Astrocyte of the cerebellum (primary cell): ENCODE data around the gene ELOVL7.

Source experiments
- DNase-seq: peaks from one replicate; pipeline ENCODE4 v3.0.0-alpha.2; 2011; ENCODE audit warnings: low read depth
- H3K4me3 ChIP-seq: 2 replicates; pipeline ENCODE4 v1.5.1; 2011; ENCODE audit warnings: mild to moderate bottlenecking, low read depth, low read length, moderate library complexity
- in situ Hi-C: cut with HindIII; loops from 2 replicates; pipeline ENCODE4 v1.10.0; 2017; ENCODE audit warnings: low sequenced_read_pairs
- TF ChIP-seq, protein P1 (sequence below): IDR thresholded peaks from 2 replicates; pipeline ENCODE4 v1.5.1; 2012; ENCODE audit warnings: low read length, low read depth, moderate library complexity, mild to moderate bottlenecking; ENCODE audit errors: missing control alignments

ELOVL7 gene

DNA sequence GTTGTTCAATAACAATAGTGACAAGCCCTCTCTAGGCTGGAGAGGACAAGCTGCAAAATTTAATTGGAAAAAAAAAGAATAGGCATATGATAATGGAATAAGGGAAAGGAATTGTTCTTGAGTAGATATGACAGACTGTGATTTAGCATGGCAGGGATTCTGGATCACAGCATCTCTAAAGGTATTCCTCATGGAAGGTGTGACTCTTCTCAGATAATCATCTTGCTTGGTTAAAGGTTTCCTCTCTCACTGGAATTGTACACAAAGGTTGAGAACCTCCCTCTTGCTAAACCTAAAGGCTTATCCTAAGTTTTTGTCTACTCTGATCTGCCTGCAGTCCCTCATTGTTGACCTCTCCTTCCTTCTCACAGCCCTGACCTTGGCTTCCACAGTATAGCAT is 31.6 kb downstream of the ELOVL7 start:
- DNase-seq = no peak
- in situ Hi-C loops = no loop called here
- H3K4me3 ChIP-seq = no peak overlapping the region
- TF ChIP-seq, protein P1, sequence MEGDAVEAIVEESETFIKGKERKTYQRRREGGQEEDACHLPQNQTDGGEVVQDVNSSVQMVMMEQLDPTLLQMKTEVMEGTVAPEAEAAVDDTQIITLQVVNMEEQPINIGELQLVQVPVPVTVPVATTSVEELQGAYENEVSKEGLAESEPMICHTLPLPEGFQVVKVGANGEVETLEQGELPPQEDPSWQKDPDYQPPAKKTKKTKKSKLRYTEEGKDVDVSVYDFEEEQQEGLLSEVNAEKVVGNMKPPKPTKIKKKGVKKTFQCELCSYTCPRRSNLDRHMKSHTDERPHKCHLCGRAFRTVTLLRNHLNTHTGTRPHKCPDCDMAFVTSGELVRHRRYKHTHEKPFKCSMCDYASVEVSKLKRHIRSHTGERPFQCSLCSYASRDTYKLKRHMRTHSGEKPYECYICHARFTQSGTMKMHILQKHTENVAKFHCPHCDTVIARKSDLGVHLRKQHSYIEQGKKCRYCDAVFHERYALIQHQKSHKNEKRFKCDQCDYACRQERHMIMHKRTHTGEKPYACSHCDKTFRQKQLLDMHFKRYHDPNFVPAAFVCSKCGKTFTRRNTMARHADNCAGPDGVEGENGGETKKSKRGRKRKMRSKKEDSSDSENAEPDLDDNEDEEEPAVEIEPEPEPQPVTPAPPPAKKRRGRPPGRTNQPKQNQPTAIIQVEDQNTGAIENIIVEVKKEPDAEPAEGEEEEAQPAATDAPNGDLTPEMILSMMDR = no peak

- in situ Hi-C loops = no loop called here
- TF ChIP-seq, protein P1 = no peak
- DNase-seq = no peak
- H3K4me3 ChIP-seq = no peak overlapping the region
These were observed 33.0 kb downstream of the ELOVL7 start for GRCh38 chr5:60811105-60811504.

- no peak overlapping the region for H3K4me3 ChIP-seq
- TF ChIP-seq, protein P1 = no peak
- in situ Hi-C loops = no loop called here
- DNase-seq = no peak
These were observed 33.5 kb downstream of the ELOVL7 start for GRCh38 chr5:60810438-60811085.

GRCh38 chr5:60809891-60810425 is 34.1 kb downstream of the ELOVL7 start:
- DNase-seq = no peak
- TF ChIP-seq, protein P1 = no peak
- in situ Hi-C loops = no loop called here
- no peak overlapping the region for H3K4me3 ChIP-seq

GRCh38 chr5:60806591-60807243 is 37.4 kb downstream of the ELOVL7 start:
- H3K4me3 ChIP-seq = no peak overlapping the region
- DNase-seq = no peak
- in situ Hi-C loops = no loop called here
- TF ChIP-seq, protein P1 = no peak

DNA sequence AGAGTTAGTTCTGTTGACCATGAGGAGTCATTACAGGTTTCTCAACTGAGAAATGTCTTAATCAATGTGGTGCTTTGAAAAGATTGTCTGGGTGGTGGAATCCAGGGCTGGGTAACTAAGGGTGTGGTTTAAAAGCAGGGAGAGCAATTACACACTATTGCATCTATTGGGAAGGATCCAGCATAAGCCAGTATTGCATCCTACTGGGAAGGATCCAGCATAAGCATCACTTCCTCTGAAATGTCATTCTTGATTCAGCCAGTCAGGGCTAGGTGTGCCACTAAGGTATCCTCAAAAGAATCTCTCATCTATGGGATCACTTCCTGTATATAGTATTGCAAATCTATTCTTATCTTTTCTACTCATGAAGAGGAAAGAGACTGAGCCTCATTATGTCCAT is 38.6 kb downstream of the ELOVL7 start:
- H3K4me3 ChIP-seq = no peak overlapping the region
- in situ Hi-C loops = no loop called here
- no peak for DNase-seq
- TF ChIP-seq, protein P1 = no peak
